ENCODE measurements around the gene SGCD.

SGCD gene

GRCh38 chr5:156755421-156756087 is 428.6 kb downstream of the SGCD start:
- H3K27me3 ChIP-seq (ENCODE audit: insufficient read depth, poor library complexity, severe bottlenecking) = no peaks in the 10 kb centered on the region
- H3K27ac ChIP-seq (replicated peaks) = no peak overlapping the region
- no peak overlapping the region for H3K4me3 ChIP-seq (replicated peaks; ENCODE audit: insufficient read depth, low read length)
- DNase-seq (ENCODE audit: low read depth in 1 of 2, low spot score in 1 of 2) = no peak
- TF ChIP-seq GABPA (IDR thresholded peaks at IDR 0.05; ENCODE audit: low read depth) = no peak
- no peak for TF ChIP-seq REST (IDR thresholded peaks at IDR 0.05; ENCODE audit: insufficient replicate concordance, low read depth)
- no peak for TF ChIP-seq POLR2AphosphoS5 (IDR thresholded peaks at IDR 0.05; ENCODE audit: low read depth)
- TF ChIP-seq CTCF (IDR thresholded peaks at IDR 0.05; ENCODE audit: insufficient read depth, low read length) = no peak
- TF ChIP-seq SPI1 (IDR thresholded peaks at IDR 0.05; ENCODE audit: borderline replicate concordance, low read depth) = no peak

GRCh38 chr5:156758011-156758791 is 431.2 kb downstream of the SGCD start:
- H3K4me3 ChIP-seq (replicated peaks; ENCODE audit: insufficient read depth, low read length) = no peak overlapping the region
- TF ChIP-seq SPI1 (IDR thresholded peaks at IDR 0.05; ENCODE audit: borderline replicate concordance, low read depth) (no peak), REST (IDR thresholded peaks at IDR 0.05; ENCODE audit: insufficient replicate concordance, low read depth) (no peak), GABPA (IDR thresholded peaks at IDR 0.05; ENCODE audit: low read depth) (no peak), POLR2AphosphoS5 (IDR thresholded peaks at IDR 0.05; ENCODE audit: low read depth) (no peak), CTCF (IDR thresholded peaks at IDR 0.05; ENCODE audit: insufficient read depth, low read length) (no peak)
- DNase-seq (ENCODE audit: low read depth in 1 of 2, low spot score in 1 of 2) = no peak
- H3K27ac ChIP-seq (replicated peaks) = no peak overlapping the region
- H3K27me3 ChIP-seq (ENCODE audit: insufficient read depth, poor library complexity, severe bottlenecking) = no peaks in the 10 kb centered on the region

GRCh38 chr5:156759156-156759555 is 432.2 kb downstream of the SGCD start:
- no peak for DNase-seq (ENCODE audit: low read depth in 1 of 2, low spot score in 1 of 2)
- Histone ChIP-seq H3K4me3 (replicated peaks; ENCODE audit: insufficient read depth, low read length) (no peak overlapping the region), H3K27me3 (ENCODE audit: insufficient read depth, poor library complexity, severe bottlenecking) (no peaks in the 10 kb centered on the region), H3K27ac (replicated peaks) (no peak overlapping the region)
- no peak for TF ChIP-seq SPI1 (IDR thresholded peaks at IDR 0.05; ENCODE audit: borderline replicate concordance, low read depth)
- no peak for TF ChIP-seq CTCF (IDR thresholded peaks at IDR 0.05; ENCODE audit: insufficient read depth, low read length)
- TF ChIP-seq GABPA (IDR thresholded peaks at IDR 0.05; ENCODE audit: low read depth) = no peak
- no peak for TF ChIP-seq REST (IDR thresholded peaks at IDR 0.05; ENCODE audit: insufficient replicate concordance, low read depth)
- TF ChIP-seq POLR2AphosphoS5 (IDR thresholded peaks at IDR 0.05; ENCODE audit: low read depth) = no peak
